DMS114 treated with DMSO at 0.1 percent for 48 hours (cell line): ENCODE results near the gene PEX11A.
"Not testable (repeated sequence)": the region's sequence is repeated elsewhere in the genome, so short reads cannot be mapped to it uniquely, and the experiment has no call there.

Experiments used
- DNase-seq: peaks from one replicate; lab custom pipeline; 2025; ENCODE audit not compliant: unreplicated experiment; lab: John Stamatoyannopoulos, UW

Gene PEX11A

GRCh38 chr15:89690276-89691218, at the start of gene PEX11A, which contains the start of gene WDR93:
Gene PEX11A (minus strand): TSS chr15:89690754. CDS start chr15:89690632, 122 bp downstream.
Gene WDR93 (plus strand): TSS chr15:89690811. CDS start chr15:89701747, 10,936 bp downstream.
- DNase-seq = peak; percentile 61

GRCh38 chr15:89740137-89740536, 49.6 kb upstream of the PEX11A start:
- DNase-seq = peak; percentile 77

GRCh38 chr15:89735773-89736172, 45.2 kb upstream of the PEX11A start:
- DNase-seq = no peak

DNA sequence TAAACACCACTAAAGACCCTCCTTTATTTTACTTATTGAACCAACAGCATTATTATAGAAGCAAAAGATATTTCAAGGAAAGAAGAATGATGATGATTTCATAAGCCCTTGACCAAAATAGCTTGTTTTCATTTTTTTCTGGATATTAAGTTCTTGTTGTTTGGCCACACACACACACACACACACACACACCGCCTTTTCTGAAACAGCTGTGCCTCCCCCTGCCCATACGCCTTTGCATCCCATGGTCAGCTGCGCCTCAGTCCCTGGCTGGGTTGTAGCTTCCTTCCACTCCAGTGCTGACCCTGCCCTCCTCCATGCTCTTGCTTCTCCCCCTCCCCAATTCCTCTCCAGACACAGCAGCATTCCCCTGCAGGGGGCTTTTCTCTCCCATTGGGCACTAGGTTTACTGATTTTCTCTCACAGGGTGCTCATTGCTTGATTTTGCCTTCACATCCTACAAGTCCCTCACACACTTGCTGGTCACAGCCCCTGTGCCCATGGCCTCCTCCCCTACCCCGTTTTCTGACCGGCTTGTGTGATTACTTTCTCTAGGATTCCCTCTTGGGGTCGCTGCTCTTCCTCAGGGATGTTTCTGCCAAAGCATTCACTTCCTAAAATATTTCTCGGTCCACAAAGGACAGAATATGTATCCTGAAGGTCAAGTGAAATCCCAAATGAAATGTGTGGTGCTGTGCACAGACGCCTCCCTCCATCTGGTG, 42.1 kb upstream of the PEX11A start:
- DNase-seq = no peak

DNA sequence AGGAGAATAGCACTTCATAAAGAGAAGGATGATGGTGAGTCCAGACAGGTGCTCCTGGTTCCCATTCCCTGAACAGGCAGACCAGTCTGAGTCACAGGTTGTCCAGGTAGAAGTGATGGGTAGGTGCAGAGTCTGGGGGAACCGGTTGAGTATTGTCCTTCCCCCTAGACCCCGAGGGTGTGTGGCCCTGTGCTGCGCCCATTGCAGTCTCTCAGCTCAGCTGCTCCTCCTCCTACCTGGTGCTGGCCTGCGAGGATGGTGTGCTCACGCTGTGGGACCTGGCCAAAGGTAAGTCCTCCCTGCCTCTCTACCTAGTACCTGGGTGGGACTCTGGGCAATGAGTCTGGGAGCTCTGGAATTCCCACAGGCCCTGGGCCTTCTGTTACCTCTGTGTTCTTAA, 40.7 kb upstream of the PEX11A start:
- DNase-seq = no peak

DNA sequence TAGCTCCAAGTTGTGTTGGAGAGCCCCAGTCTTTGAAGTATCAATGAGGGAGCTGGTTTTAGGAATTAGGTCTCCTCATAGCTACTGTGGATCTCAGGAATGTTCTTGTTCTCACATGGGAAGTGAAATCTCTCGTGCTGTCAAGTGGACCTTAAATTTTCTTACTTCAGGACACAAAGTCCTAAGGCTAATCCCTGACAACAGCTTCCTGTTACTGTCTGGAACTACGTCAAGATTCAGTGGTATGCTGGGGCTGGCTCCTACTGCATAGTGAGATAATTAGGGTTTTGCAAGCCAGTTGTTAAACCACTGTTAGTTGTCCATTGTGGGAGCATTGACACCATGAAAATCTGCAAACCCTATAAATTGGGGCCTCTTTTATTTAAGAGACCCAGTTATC, 37.7 kb upstream of the PEX11A start:
- no peak for DNase-seq

DNA sequence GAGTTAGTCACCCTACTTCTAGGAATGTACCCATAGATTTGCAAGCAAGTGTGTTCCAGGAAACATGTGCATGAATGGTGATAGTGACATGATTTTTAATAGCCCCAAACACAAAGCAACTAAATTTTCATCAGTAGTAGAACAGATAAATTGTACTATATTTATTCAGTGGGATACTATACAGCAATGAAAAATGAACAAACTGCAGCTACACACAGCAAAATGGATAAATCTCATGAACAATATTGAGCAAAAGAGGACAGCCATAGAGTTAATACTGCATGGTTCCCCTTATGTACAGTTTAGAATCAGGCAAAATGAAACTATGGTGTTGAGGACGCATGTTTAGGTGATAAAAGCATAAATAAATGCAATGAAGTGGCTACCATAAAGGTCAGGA, 34.5 kb upstream of the PEX11A start:
- no peak for DNase-seq

DNA sequence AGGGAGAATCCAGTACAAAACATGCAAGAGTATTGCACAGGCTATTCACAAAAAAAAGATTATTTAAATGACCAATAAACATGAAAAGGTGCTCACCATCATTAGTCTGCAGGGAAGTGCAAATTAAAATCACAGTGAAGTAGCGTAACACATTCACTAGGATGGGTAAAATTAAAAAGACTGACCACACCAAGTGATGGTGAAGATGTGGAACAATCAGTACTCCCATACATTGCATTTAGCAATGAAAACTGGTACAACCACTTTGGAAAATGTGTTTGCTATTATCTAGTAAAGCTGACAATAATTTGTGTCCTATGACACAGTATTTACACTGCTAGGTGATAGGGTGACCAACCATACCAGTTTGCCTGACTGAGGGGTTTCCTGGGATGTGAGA, 34.1 kb upstream of the PEX11A start:
- no peak for DNase-seq

DNA sequence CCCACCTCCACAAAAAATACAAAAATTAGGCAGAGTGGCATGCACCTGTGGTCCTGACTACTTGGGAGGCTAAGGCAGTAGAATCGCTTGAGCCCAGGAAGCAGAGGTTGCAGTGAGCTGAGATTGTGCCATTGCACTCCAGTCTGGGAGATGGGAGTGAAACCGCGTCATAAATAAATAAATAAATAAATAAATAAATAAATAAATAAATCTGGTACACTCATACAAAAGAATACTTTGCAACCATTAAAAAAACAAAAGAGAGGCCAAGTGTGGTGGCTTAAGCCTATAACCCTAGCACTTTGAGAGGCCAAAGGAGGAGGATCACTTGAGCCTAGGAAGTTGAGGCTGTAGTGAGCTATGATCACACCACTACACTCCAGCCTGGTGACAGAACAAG, 32.5 kb upstream of the PEX11A start:
- DNase-seq = no peak

DNA sequence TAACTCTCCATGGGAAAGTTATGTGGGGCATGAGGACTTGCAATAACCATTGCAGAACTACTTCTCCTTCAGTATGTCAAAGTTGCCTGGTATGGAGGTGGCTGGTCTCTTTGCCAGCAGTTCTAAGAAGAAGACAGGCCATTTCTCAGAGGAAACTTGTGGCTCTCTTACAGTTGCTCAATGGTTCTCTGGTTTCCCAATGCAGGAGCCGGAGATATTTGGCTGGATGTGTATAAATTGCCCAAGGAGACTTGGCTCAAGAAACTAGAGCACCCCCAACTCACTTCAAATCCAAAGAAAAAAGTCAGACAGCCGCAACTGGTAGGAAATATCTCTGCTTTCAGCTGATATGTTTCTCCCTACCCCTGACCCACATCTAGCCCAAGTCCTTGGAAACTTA, 24.2 kb upstream of the PEX11A start:
- DNase-seq = no peak

DNA sequence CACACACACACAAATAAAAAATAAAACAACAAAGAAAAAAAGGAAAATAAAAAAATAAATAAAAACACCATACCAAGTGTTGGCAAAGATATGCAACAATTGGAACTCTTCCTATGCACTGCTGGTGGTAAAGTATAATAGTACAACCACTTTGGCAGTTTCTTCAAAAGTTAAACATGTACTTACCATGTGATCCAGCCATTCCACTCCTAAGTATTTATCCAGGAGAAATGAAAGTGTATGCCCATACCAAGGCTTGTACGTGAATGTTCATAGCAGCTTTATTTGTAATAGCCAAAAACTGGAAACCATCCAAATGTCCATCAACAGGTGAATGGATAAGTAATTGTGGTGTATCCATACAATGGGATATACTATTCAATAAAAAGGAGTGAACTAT, 17.0 kb upstream of the PEX11A start:
- DNase-seq = no peak

GRCh38 chr15:89704411-89704810, 13.9 kb upstream of the PEX11A start:
- no peak for DNase-seq

DNA sequence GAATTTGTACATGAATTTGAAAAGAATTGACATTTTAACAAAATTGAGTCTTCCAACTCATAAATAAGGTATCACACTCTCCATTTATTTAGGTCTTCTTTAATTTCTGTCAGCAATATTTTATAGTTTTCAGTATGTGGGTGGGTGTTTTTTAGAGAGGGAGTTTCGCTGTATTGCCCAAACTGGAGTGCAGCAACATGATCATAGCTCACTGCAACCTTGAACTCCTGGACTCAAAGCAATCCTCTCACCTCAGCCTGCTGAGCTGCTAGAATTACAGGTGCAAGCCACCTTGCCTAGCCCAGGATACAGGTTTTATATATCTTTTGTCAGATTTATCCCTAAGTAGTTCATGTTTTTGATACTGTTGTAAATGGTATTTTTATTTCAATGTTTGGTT, 4.6 kb upstream of the PEX11A start:
- DNase-seq = no peak

- no peak for DNase-seq
Observed at GRCh38 chr15:89693696-89694095, 3.1 kb upstream of the PEX11A start.

DNA sequence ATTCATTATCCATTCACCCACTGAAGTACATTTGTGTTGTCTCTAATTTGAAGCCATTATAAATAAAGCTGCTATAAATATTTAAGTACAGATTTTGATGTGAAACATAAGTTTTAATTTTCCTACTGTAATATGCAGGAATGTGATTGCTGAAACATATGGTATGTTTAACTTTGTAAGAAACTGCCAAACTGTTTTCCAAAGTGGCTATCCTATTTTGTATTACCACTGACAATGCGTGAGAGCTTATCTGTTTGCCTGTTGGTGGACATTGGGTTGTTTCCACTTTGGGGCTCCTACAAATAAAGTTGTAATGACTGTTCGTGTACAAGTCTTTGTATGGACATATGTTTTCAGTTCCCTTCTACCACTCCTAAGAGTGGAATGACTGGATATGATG, 2.5 kb upstream of the PEX11A start:
- DNase-seq = no peak

GRCh38 chr15:89689930-89690275, 651 bp downstream of the PEX11A start:
- not testable (repeated sequence) for DNase-seq

- DNase-seq = no peak
Observed at GRCh38 chr15:89686522-89686921, 4.0 kb downstream of the PEX11A start.

DNA sequence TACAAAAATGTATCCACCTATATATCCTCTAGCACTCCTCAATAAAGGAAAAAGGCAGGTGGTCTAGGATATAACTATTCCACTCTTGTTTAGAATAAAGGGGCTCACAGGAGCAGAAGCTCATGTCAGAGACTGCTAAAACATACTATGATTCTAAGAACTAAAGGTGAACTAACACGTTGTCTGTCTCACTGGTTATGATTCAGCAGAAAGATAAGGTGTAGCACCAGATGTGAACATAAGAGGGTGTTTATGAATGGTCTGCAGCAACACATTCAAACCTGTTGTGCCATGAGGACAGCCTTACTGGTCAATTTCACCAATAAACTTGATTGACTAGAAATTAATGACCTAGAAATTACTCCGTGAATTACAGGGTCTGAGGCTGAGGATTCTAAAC, 4.6 kb downstream of the PEX11A start:
- DNase-seq = no peak

GRCh38 chr15:89681146-89681545, 9.4 kb downstream of the PEX11A start:
- DNase-seq = no peak

GRCh38 chr15:89680282-89680873, 10.2 kb downstream of the PEX11A start:
- DNase-seq = no peak

DNA sequence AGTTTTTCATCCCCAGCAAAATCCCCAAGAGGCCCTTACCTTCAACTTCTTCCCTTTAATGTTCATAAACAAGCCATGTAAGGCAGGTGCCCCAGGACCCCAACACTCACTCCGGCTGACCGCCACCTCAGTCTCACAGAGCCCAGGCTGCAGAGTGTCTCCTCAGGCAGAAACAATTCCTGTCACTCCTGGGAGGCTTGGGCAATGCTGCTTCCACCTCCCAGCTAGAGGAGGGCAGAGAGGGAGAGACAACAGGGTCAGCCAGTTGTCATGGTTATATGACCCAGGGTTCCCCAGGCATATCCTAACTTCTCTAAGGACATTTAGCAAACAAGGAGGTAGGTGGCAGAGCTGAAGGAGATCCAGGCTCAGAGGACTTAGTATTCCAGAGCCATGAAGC, 11.3 kb downstream of the PEX11A start, which contains the start of gene PLIN1:
Gene PLIN1, minus strand, starts transcription at position 156 of the 400 bp plus-strand sequence. CDS start 1,878 bp downstream, outside the sequence.
- no peak for DNase-seq

- no peak for DNase-seq
Observed at GRCh38 chr15:89677381-89677780, 13.2 kb downstream of the PEX11A start.
